Stomach (tissue), 9 donors: ENCODE measurements around the gene LPA. TPM values are rescaled to one million over a fixed set of nuclear protein-coding genes. Genes with fewer than 3 reads are reported as not detected.
"Not testable (repeated sequence)": the region's sequence is repeated elsewhere in the genome, so short reads cannot be mapped to it uniquely, and the experiment has no call there.

Experiments used
- DNase-seq, 2 donors: peaks; one replicate each; pipeline versions ENCODE4 v3.0.0 to v3.0.0-alpha.2; 2013 to 2019
- H3K27ac ChIP-seq, 5 donors: fragments of 200-600 bp in 4 of 5; sonication (generic) in 4 of 5; one replicate each; pipeline ENCODE4 v1.5.1; 2013 to 2019; ENCODE audit warnings: mild to moderate bottlenecking in 1 of 5, moderate library complexity in 1 of 5
- H3K27me3 ChIP-seq, 3 donors: fragments of 200-600 bp; sonication (generic); one replicate each; pipeline ENCODE4 v1.5.1; 2017 to 2019; ENCODE audit warnings: mixed run types in 1 of 3
- H3K36me3 ChIP-seq, 4 donors: fragments of 200-600 bp; sonication (generic); 1 replicate in 3 of 4; 2 replicates in 1 of 4; pipeline ENCODE4 v1.5.1; 2016 to 2019
- H3K4me1 ChIP-seq, 4 donors: fragments of 200-600 bp; sonication (generic); one replicate each; pipeline ENCODE4 v1.5.1; 2016 to 2019
- H3K4me3 ChIP-seq, 4 donors: fragments of 200-600 bp; sonication (generic) in 3 of 4; one replicate each; pipeline ENCODE4 v1.5.1; 2016 to 2019; ENCODE audit warnings: mild to moderate bottlenecking in 1 of 4
- H3K9me3 ChIP-seq, 4 donors: fragments of 200-600 bp; sonication (generic); one replicate each; pipeline ENCODE4 v1.5.1; 2016 to 2019
- EP300 ChIP-seq: sonication (generic); formaldehyde crosslinking; IDR thresholded peaks from one replicate; pipeline ENCODE4 v1.6.1; 2017; ENCODE audit warnings: antibody characterized with exemption
- POLR2A ChIP-seq, 4 donors: fragments of 450-650 bp; IDR thresholded peaks; one replicate each; pipeline ENCODE4 v1.6.1; 2016; ENCODE audit warnings: antibody characterized with exemption in 4 of 4, control low read depth in 2 of 4, mild to moderate bottlenecking in 1 of 4, moderate library complexity in 1 of 4
- POLR2AphosphoS5 ChIP-seq, 3 donors: sonication (generic); formaldehyde crosslinking; IDR thresholded peaks; one replicate each; pipeline ENCODE4 v1.6.1; 2016; ENCODE audit warnings: antibody characterized with exemption in 3 of 3
- WGBS, 5 donors: extraction: QIAGEN DNeasy Blood & Tissue Kit in 3 of 5; methylation state at CpG; one replicate each; pipeline versions ENCODE4 v1.1.5 to v1.1.7; 2013 to 2018; 5-methylcytosine and 5-hydroxymethylcytosine counted together
- intact Hi-C: fragments of 100-400 bp; cut with DNase I; formaldehyde crosslinking; loops from one replicate; pipeline ENCODE4 v1.15.1; 2023; ENCODE audit warnings: low total_unique reads
- polyA plus RNA-seq, 3 donors: library from polyadenylated mRNA; stranded (reverse); fragments of 200-250 nt; gene quantifications; one replicate each; pipeline ENCODE4 v1.2.3, GENCODE V29; 2013
- total RNA-seq, 5 donors: library from RNA; depleted of rRNA; stranded (reverse); fragments of >200 nt; gene quantifications; one replicate each; pipeline versions ENCODE4 v1.1.0 to v1.2.3, GENCODE V29; 2014 to 2016
- TF ChIP-seq, protein P1 (sequence below), 7 experiments: fragments of 450-650 bp in 4 of 7; fragments of 200-600 bp in 3 of 7; sonication (generic) in 3 of 7; IDR thresholded peaks; one replicate each; pipeline ENCODE4 v1.5.1; 2016 to 2019; ENCODE audit warnings: antibody characterized with exemption in 7 of 7, control low read depth in 2 of 7, mild to moderate bottlenecking in 1 of 7
- donor health status: healthy with polysubstance abuse.
- donor health status: Bipolar disorder and iron deficiency.
- donor health status: healthy.

The LPA gene
- total and polyA plus RNA-seq, 8 donors, result 0.25 TPM; not detected in 7

DNA sequence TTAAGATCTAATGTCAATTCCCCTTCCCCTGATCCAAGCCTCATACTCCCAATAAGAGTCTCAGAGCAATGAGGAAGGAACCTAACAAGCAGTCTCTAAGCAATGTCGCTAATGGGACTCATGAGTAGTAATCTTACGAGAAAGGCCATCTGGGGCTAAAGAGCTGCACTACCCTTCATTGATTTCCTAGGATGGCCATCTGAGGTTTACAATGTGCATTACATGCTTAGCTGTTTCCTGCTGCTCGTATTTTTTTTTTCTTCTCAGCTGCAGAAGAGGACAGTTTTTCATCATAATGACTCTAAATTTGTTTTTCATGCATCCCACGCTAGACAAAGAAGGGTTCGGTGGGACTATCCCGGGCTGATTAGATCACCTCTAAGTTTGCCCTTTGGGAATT is 119.3 kb downstream of the LPA start:
- no peak for TF ChIP-seq EP300
- TF ChIP-seq POLR2A (IDR thresholded peaks at IDR 0.05), result no peak
- TF ChIP-seq, protein P1, sequence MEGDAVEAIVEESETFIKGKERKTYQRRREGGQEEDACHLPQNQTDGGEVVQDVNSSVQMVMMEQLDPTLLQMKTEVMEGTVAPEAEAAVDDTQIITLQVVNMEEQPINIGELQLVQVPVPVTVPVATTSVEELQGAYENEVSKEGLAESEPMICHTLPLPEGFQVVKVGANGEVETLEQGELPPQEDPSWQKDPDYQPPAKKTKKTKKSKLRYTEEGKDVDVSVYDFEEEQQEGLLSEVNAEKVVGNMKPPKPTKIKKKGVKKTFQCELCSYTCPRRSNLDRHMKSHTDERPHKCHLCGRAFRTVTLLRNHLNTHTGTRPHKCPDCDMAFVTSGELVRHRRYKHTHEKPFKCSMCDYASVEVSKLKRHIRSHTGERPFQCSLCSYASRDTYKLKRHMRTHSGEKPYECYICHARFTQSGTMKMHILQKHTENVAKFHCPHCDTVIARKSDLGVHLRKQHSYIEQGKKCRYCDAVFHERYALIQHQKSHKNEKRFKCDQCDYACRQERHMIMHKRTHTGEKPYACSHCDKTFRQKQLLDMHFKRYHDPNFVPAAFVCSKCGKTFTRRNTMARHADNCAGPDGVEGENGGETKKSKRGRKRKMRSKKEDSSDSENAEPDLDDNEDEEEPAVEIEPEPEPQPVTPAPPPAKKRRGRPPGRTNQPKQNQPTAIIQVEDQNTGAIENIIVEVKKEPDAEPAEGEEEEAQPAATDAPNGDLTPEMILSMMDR (IDR thresholded peaks at IDR 0.05), result no peak
- TF ChIP-seq POLR2AphosphoS5 (IDR thresholded peaks at IDR 0.05), result no peak
- intact Hi-C loops, result no loop called here
- no peaks in the 10 kb centered on the region for H3K9me3 ChIP-seq
- WGBS, 5 donors, result 77 to 87% (median 83%) methylated on average over 6 of the region's 6 CpGs
- H3K36me3 ChIP-seq, result no peaks in the 10 kb centered on the region
- no peak overlapping the region for H3K27ac ChIP-seq
- no peaks in the 10 kb centered on the region for H3K4me1 ChIP-seq
- H3K27me3 ChIP-seq, result peaks cover 0 to 7% (median 0%) of the 10 kb centered on the region in 3 donors
- no peak overlapping the region for H3K4me3 ChIP-seq
- no peak for DNase-seq

DNA sequence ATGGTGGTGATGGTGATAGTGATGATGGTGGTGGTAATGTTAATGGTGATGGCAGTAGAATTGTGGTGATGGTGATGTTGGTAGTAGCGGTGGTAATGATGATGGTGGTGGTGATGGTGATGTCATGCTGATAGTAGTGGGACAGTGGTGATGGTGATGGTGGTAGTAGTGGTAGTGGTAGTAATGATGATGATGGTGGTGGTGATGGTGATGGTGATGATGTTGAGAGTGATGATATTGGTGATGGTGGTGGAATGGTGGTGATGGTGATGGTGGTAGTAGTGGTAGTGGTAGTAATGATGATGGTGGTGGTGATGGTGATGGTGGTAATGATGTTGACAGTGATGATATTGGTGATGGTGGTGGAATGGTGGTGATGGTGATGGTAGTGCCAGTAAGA is 128.8 kb downstream of the LPA start:
- WGBS, 5 donors, result 89 to 98% (median 95%) methylated on average over 1 of the region's 1 CpG
- intact Hi-C loops, result no loop called here
- Histone ChIP-seq H3K4me3 (no peak overlapping the region), H3K27me3 (peaks cover 0 to 3% (median 0%) of the 10 kb centered on the region in 3 donors), H3K9me3 (no peaks in the 10 kb centered on the region), H3K27ac (no peak overlapping the region), H3K4me1 (peaks cover 0 to 5% (median 2%) of the 10 kb centered on the region in 4 donors), H3K36me3 (no peaks in the 10 kb centered on the region)
- TF ChIP-seq, protein P1 (IDR thresholded peaks at IDR 0.05), result no peak
- TF ChIP-seq POLR2A (IDR thresholded peaks at IDR 0.05) (no peak), POLR2AphosphoS5 (IDR thresholded peaks at IDR 0.05) (no peak), EP300 (no peak)
- no peak for DNase-seq

DNA sequence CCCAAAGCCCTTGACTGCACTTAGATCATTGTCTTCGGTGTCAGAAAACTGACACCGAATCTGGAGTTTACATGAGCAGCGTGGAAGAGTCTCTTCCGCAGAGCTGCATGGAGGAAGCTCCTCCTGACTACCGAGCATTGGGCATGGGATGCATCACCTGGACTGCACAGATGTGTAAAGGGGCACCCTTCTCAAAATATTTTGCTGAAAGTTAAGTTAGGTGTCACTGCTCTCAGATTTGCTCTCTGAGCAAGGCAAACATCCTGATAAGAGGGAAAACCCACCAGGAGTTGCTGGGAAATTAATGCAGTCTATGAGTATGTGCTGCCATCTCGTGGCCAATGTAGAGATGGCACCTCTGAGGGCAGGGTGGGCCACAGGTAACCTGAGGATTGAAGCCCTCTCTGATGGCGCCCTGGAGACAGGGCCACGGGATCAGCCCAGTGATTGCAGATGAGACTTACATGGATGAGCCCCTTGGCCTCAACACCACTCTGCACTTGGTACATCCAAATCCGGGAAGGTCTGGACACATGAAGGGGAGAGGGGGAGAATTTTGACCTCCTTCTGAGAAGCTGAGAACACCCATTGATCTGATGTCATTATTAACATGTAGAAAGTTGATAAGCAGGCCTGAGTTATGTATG is 129.9 kb downstream of the LPA start:
- peaks cover 0 to 3% (median 0%) of the 10 kb centered on the region in 3 donors for H3K27me3 ChIP-seq
- intact Hi-C loops, result no loop called here
- H3K36me3 ChIP-seq, result no peaks in the 10 kb centered on the region
- no peak for TF ChIP-seq POLR2AphosphoS5 (IDR thresholded peaks at IDR 0.05)
- TF ChIP-seq, protein P1 (IDR thresholded peaks at IDR 0.05), result peak in 5 of 7 experiments; percentile 58 to 96 (median 85)
- WGBS, 5 donors, result 5 to 13% (median 8%) methylated on average over 9 of the region's 9 CpGs
- H3K27ac ChIP-seq, result no peak overlapping the region
- H3K4me1 ChIP-seq, result peaks cover 0 to 5% (median 2%) of the 10 kb centered on the region in 4 donors
- no peak overlapping the region for H3K4me3 ChIP-seq
- peak; percentile 56 to 80 for DNase-seq
- no peaks in the 10 kb centered on the region for H3K9me3 ChIP-seq

DNA sequence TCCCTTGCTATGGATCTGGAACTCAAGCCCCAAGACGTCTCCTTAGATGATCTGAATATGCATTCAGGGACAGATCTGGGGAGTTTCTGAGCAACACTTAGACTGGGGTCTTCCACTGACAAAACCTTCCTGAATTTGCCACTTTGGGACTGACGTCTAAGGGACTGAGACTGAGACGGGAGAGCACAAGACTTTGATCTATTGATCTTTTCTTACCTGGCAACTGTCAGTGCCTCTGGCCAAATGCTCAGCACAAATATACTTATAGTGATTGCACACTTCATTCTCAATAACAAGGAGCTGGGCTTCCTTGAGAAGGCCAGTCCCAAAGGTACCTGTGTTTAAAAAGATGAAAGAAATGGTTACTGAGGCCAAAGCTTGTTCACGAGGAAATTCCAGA is 131.8 kb downstream of the LPA start:
- intact Hi-C loops, result no loop called here
- TF ChIP-seq EP300, result no peak
- H3K27ac ChIP-seq, result no peak overlapping the region
- WGBS, 5 donors, result 45 to 61% (median 49%) methylated on average over 4 of the region's 4 CpGs
- peaks cover 0 to 3% (median 0%) of the 10 kb centered on the region in 3 donors for H3K27me3 ChIP-seq
- H3K4me1 ChIP-seq, result peaks cover 0 to 5% (median 2%) of the 10 kb centered on the region in 4 donors
- H3K9me3 ChIP-seq, result no peaks in the 10 kb centered on the region
- no peaks in the 10 kb centered on the region for H3K36me3 ChIP-seq
- no peak overlapping the region for H3K4me3 ChIP-seq
- no peak for DNase-seq

DNA sequence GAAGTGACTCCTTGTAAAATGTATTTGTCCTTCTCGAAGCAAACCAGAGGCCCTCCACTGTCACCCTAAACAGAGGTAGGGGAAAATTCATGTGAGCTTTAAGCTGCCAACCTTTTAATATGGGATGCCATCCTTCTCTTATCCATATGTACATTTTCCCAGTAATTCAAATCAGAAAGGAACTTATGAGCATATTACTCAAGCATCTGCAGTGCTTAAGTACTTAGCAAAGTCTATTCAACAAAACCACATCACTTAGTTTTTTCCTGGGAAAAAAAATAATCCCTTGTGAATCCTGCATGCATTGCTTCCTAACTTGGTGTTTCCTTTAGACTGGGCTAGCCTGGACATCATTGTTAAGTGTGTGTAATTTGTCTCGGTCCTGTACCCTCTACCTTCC is 132.2 kb downstream of the LPA start:
- Histone ChIP-seq H3K4me1 (peaks cover 0 to 5% (median 2%) of the 10 kb centered on the region in 4 donors), H3K27me3 (peaks cover 0 to 3% (median 0%) of the 10 kb centered on the region in 3 donors), H3K36me3 (no peaks in the 10 kb centered on the region), H3K4me3 (no peak overlapping the region), H3K9me3 (no peaks in the 10 kb centered on the region), H3K27ac (no peak overlapping the region)
- DNase-seq, result no peak
- 68 to 90% (median 75%) methylated on average over 2 of the region's 2 CpGs for WGBS, 5 donors
- intact Hi-C loops, result no loop called here
- TF ChIP-seq EP300 (no peak), POLR2A (IDR thresholded peaks at IDR 0.05) (no peak), POLR2AphosphoS5 (IDR thresholded peaks at IDR 0.05) (no peak)
- TF ChIP-seq, protein P1 (IDR thresholded peaks at IDR 0.05), result no peak

DNA sequence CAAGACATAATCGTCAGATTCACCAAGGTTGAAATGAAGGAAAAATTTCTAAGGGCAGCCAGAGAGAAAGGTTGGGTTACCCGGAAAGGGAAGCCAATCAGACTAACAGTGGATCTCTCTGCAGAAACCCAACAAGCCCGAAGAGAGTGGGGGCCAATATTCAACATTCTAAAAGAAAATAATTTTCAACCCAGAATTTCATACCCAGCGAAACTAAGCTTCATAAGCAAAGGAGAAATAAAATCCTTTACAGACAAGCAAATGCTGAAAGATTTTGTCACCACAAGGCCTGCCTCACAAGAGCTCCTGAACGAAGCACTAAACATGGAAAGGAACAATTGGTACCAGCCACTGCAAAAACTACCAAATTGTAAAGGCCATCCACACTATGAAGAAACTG is 134.6 kb downstream of the LPA start:
- H3K9me3 ChIP-seq, H3K4me3 ChIP-seq, DNase-seq, H3K4me1 ChIP-seq, H3K27me3 ChIP-seq, intact Hi-C loops, H3K27ac ChIP-seq, H3K36me3 ChIP-seq: not testable (repeated sequence)
- 83 to 92% (median 90%) methylated on average over 5 of the region's 5 CpGs for WGBS, 5 donors
